Dedifferentiated amniotic fluid mesenchymal stem cell (primary cell): ENCODE results near the gene USB1.

Experiments used
- DNase-seq: peaks from one replicate; pipeline ENCODE4 v3.0.0-alpha.2; 2016; ENCODE audit errors: extremely low spot score

USB1 gene

GRCh38 chr16:58019866-58020538 lies 18.8 kb downstream of the USB1 start:
- no peak for DNase-seq

DNA sequence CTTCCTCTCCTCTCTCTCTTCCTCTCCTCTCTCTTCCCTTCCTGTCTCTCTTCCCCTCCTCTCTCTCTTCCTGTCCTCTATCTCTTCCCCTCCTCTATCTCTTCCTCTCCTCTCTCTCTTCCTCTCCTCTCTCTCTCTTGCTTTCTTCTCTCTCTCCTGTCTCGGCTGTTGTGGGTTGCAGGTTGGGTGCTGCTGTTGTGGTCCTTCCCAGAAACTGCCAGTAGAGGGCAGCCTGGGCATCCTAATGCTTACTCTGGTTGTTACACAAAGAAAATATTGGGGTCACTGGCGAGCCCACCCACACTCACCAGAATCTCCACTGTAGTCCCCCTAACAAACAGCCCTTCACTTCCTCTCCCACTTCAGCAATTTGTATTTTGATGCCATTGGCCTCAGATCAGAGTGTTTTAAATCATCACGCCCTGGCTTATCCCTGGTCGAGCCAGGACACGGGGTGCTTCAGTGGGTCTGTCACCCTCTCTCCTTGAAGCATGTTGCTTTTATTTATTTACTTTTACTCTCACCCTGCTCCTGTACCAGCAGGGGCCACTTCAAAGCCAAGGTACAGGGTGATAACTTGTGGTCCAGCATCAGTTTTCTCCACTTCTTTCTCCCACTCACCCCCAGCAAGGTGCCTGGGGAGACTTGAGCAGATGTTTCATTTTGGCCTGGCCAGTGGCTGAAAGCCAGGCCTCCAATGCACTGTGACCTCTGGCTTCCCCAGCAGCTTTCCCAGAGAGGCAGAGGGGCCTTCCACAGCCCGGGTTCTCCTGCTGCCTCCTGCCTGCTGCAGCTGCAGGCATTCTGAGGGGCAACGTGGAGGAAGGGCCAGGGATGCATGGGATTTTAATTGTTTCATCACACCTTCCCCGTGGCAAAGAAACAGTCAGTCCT lies 19.7 kb downstream of the USB1 start:
- peak; percentile 56 for DNase-seq

GRCh38 chr16:58021661-58022551 lies 20.7 kb downstream of the USB1 start:
- DNase-seq: no peak

DNA sequence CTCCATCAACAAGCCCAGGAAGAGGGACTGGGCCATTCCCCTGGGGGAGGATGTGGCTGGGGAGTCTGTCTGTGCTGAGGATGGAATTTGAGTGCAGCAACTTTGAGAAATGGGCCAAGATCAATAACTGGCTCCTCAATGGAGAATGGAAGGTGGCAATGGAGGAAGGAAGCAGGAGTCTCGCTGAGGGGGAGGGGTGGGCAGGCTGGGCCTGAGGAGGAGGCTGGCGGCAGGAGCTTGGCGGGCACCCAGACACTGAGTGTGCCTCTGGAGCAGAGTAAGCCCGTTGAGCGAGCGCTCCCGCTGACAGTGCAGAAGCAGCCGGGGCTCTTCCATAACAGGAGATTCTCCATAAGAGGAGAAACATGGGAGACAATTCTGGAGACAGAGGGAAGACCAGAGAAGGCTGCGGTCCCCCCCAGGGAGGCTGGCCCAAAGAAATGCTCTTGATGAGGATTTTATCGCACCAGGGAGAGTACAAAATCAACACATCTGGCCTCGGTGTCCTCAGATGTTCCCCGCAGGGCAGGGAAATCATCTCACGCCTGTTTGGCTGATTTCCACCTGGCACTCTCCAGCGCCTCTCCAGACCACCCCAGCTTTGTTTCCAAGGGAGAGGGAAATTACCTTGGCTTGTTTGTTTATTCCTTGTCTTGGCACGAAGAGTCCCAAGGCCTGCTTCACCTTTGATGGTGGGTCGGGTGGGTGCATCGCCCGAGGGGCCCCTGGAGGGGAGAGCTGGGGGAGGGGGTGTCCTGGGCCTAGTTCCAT lies 21.6 kb downstream of the USB1 start:
- no peak for DNase-seq

DNA sequence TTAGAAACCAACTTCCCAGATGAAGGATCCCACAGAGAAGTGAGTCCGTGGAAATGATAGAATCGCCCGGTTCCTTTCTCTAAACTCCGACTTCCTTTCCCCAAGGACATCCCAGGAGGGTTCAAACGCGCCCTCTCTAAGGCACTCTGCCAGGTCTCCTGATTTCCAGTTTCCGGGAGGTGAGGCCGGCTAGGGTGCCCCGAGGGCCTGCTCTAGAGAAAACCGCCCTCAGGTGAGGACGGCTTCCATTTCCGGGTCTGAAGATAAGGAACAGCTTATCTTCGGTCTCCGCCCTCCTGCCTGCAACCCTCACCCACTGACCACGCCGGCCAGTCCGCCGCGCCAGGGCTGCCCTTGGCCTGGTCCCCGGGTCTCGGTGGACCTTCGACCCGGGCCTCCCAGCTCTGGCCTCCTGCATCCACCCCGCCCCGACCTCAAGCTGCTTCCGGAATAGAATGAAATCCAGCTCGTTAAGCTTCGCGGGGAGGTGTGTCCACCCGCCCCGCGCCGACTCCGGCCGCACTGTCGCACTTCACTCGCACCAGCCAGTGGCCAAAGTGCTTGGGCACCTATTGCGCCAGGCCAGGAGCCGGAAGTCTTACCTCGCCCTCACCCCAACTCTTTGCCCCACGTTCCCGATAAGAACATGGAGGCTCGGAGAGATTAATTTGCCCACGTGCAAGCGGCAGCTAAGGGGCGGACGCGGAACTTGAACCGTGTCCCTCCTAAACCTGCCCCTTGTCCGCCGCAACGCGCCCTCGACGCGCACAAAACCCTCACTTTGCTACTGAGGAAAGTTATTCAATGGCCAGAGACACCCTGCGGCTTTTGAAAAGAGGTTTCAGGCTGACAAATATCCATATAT lies 23.5 kb downstream of the USB1 start:
- DNase-seq: no peak

DNA sequence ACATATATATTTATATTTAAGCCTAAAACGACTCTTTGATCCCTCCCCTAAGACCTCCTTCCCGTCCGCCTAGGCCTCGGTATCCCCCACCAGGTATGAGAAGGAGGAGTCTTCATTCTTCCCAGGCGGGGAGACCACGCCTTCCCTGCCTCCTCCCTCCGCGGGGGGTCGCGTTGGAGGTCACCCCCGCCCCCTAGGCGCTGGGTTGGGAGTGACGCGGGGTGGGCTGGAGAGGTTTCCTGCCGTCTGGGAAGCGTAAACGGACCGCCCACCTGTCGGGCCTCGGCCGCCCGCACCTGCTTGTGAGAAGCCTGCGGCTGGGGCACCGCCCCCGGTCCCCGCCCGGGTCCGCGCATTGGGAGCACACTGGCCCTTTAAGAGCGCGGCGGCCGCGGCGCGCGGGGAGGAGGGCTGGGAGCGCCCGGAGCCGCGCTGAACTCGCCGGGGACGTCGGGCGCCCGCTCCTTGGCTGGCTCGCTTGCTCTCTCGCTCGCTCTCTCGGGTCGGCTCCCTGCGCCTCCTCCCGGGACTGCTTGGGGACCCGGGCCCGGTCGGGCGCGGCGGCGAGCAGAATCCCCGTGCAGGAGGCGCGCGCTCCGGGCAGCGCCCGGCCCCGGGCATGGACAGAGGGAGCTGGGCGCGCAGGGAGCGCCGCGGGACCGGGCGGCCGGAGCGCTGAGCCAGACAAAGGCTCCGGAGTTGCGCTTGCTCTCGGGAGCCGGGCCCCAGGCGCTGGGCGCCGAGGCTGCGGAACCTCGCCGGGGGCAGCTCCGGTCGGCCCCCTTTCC lies 24.3 kb downstream of the USB1 start, which contains the start of gene MMP15:
MMP15 (plus strand) TSS at position 404 of the 788 bp plus-strand sequence. CDS start 597 bp downstream, outside the sequence.
- DNase-seq: no peak

GRCh38 chr16:58026139-58026704 lies 25.0 kb downstream of the USB1 start:
- DNase-seq: no peak

DNA sequence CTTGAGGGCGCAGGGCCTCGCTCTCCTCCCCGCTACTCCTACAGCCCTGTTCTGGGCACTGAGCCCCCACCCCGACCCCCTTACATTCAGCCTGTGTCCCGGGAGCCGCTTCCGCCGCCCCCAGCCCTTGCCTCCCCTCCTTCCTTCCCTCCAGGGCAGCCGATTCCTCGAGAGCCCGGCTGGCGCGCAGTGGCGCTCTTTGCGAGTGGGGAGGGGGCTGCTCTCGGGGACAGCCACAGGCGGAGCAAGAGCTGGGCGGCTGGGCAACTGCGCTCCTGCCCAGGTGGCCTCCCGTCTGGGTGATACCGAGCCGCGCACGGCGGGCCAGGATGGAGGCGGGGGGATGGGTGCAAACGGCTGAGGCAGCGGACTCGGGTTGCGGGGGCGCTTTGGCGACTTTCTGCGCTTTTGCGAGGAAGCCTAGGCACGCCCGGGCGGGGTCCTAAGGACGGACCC lies 25.5 kb downstream of the USB1 start:
- DNase-seq: no peak

GRCh38 chr16:58027161-58027915 lies 26.1 kb downstream of the USB1 start:
- no peak for DNase-seq

- no peak for DNase-seq
These were observed 26.8 kb downstream of the USB1 start for GRCh38 chr16:58027916-58028455.

- no peak for DNase-seq
These were observed 27.4 kb downstream of the USB1 start for GRCh38 chr16:58028541-58029070.

DNA sequence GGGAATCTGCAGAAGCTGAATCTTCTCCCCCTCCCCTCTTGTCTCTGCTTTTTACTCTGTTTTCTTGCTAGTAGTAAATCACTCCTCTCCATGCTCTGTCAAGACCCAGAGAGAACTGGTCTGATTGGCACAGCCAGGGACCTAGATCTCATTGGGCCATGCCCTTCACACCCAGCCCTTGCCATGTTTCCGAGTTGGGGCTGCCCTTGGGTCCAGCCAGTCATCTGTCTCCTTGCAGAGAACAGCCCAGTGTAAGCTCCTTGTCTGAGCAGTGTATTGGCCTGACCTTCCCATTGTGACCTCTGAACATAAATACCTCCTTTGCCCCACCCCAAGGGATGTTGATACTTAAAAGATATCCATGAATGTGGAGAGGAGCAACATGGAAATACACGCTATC lies 28.2 kb downstream of the USB1 start:
- DNase-seq: no peak

GRCh38 chr16:58030136-58030840 lies 29.1 kb downstream of the USB1 start:
- no peak for DNase-seq

DNA sequence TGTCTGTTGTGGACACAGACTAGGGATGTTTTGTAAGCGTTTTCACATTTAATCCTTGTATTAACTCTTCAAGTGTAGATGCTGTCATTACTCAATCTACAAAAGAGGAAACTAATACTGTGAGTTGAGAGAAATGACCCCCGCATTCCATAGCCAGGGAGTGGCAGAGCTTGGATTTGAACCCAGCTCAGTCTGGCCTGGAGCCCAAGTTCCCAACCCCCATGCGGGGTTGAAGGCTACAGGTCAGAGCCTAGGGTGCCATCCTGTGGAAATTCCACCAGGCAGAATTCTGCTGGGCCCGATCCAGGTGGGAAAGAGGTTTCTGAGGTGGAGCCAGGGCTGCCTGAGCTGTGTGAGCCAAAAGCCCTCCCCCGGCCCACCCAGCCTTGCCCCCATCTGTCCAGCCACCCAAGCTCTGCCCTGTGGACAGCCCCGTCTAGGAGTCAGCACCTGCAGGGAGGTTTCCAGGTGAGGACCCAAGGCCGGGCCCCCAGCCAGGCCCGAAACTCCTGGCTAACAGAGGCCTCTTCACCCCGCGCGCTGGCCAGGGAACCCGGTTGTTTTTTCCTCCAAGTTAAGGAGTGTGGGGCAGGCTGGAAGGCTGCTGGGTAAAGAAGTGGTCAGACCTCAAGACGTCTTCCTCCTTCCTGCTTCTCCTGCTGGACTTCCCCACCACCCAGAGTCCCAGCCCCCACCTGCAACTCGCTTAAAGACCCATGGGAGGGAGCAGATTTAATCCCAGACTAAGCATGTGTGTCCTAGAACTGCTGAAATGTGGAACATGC lies 30.0 kb downstream of the USB1 start:
- no peak for DNase-seq

- no peak for DNase-seq
These were observed 31.6 kb downstream of the USB1 start for GRCh38 chr16:58032710-58033293.

DNA sequence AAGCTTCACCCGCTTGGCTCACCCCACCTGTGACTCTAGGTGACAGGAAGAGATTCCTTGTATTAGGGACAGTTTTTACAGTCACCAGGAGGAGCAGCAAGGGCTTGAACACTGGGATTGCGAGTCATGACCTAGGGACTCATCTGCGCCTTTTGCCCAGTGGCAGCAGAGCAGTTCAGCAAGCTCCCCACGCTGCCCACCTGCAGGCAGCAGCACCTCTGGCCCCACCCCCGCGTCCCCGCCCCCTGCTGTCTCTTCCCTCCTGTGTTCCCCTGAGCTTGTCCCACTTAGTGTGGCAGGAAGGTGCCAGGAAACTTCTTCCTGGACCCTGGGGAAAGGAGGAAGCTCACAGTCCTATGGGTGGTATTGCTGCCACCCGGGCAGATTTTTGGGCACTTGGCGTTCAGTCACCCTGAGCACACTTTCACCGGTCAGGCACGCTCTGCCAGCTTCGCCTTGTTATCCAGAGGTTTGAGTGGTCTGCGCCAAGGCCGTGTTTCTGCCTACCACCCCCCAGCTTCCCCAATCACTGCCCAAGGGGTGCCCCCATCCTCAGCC lies 33.0 kb downstream of the USB1 start:
- DNase-seq: no peak
